Common myeloid progenitor, CD34-positive (primary cell): Measurements from ENCODE around the gene GIGYF2.

Experiments
- CTCF ChIA-PET: fragments of 350-600 bp; sonication (Branson Sonifier 250); formaldehyde crosslinking; loops from one replicate; lab custom pipeline; 2021; ENCODE audit warnings: antibody characterized with exemption; lab: Charles Lee
- POLR2A ChIA-PET: fragments of 350-600 bp; sonication (Branson Sonifier 250); formaldehyde crosslinking; loops from one replicate; lab custom pipeline; 2021; ENCODE audit warnings: antibody characterized with exemption; lab: Charles Lee
- DNase-seq, 3 donors: peaks; one replicate each; pipeline versions ENCODE4 v3.0.0 to v3.0.0-alpha.2; 2013
- H3K27ac ChIP-seq, 2 experiments: 1 replicate in 1 of 2; 2 replicates in 1 of 2; pipeline ENCODE4 v1.7.0; 2013; ENCODE audit warnings: inconsistent platforms in 2 of 2, low read length in 2 of 2, mild to moderate bottlenecking in 2 of 2, low read depth in 1 of 2, moderate library complexity in 1 of 2; ENCODE audit not compliant: severe bottlenecking in 2 of 2, insufficient read depth in 1 of 2, poor library complexity in 1 of 2
- H3K27me3 ChIP-seq, 5 experiments: replicated peaks in 2 of 5; 1 replicate in 3 of 5; 2 replicates in 2 of 5; pipeline versions ENCODE4 v1.6.1 to v1.7.0; 2013; ENCODE audit warnings: low read length in 4 of 5, mild to moderate bottlenecking in 2 of 5, moderate library complexity in 2 of 5, inconsistent platforms in 1 of 5; ENCODE audit not compliant: insufficient read depth in 5 of 5, control insufficient read depth in 4 of 5
- H3K36me3 ChIP-seq, 4 experiments: 1 replicate in 2 of 4; 2 replicates in 2 of 4; pipeline versions ENCODE4 v1.6.1 to v1.7.0; 2013; ENCODE audit warnings: low read length in 3 of 4, control low read depth in 1 of 4, mild to moderate bottlenecking in 1 of 4; ENCODE audit not compliant: control insufficient read depth in 4 of 4, insufficient read depth in 4 of 4
- H3K4me1 ChIP-seq, 4 experiments: 1 replicate in 3 of 4; 2 replicates in 1 of 4; pipeline versions ENCODE4 v1.6.1 to v1.7.1; 2013; ENCODE audit warnings: low read length in 3 of 4, mild to moderate bottlenecking in 3 of 4, control low read depth in 1 of 4, inconsistent platforms in 1 of 4, moderate library complexity in 1 of 4; ENCODE audit not compliant: control insufficient read depth in 4 of 4, insufficient read depth in 4 of 4; ENCODE audit errors: control extremely low read depth in 1 of 4
- H3K4me3 ChIP-seq, 7 experiments: 1 replicate in 4 of 7; 2 replicates in 3 of 7; pipeline versions ENCODE4 v1.5.1 to v1.7.0; 2013; ENCODE audit warnings: mild to moderate bottlenecking in 7 of 7, low read length in 6 of 7, moderate library complexity in 6 of 7, inconsistent platforms in 2 of 7, low read depth in 2 of 7, control low read depth in 1 of 7; ENCODE audit not compliant: insufficient read depth in 4 of 7, control insufficient read depth in 1 of 7; ENCODE audit errors: extremely low read depth in 1 of 7
- H3K9me3 ChIP-seq, 5 experiments: 1 replicate in 4 of 5; 2 replicates in 1 of 5; pipeline versions ENCODE4 v1.6.1 to v1.7.1; 2013; ENCODE audit warnings: low read length in 4 of 5, mild to moderate bottlenecking in 2 of 5, inconsistent platforms in 1 of 5, low read depth in 1 of 5, moderate library complexity in 1 of 5; ENCODE audit not compliant: control insufficient read depth in 4 of 5, insufficient read depth in 2 of 5; ENCODE audit errors: control extremely low read depth in 1 of 5
- WGBS: methylation state at CpG from one replicate; pipeline ENCODE4 v1.1.5; 2013; ENCODE audit not compliant: insufficient coverage; 5-methylcytosine and 5-hydroxymethylcytosine counted together

Gene GIGYF2

DNA sequence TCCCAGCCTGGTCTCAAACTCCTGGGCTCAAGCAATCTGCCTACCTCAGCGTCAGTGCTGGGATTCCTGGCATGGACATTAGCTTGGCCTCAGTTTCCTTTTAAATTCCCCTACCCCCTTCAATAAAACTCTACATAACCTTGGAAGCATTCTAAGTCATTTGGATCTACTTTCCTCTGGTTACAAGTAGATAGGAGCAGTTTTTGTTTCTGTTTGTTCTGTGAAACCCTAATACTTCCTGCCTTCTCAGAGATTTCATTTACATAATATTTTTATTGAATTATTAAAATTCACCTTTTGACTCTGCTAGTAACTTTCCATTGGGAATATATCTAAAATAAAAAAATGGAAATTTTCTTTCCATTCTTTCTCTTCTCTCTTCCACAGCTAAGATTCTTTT is 25.9 kb downstream of the GIGYF2 start:
- POLR2A ChIA-PET: no interaction called here
- CTCF ChIA-PET: interaction anchor here (1.1 kb wide), 1 partner anchor 9 kb away, joined by 3 read pairs; no protein-coding TSS in a partner anchor
- 100% methylated on average over 1 of the region's 1 CpG for WGBS

GRCh38 chr2:232728785-232729184 is 31.7 kb downstream of the GIGYF2 start:
- POLR2A ChIA-PET: no interaction called here
- H3K36me3 ChIP-seq: peaks cover 12 to 63% (median 27%) of the 10 kb centered on the region in 4 experiments

More for the DNA sequence above, 25.9 kb downstream of the GIGYF2 start:
- H3K36me3 ChIP-seq: peaks cover 19 to 32% (median 23%) of the 10 kb centered on the region in 4 experiments
- H3K4me3 ChIP-seq: no peak overlapping the region
- peaks cover 0 to 28% (median 8%) of the 10 kb centered on the region in 4 experiments for H3K4me1 ChIP-seq
- H3K27ac ChIP-seq: no peak overlapping the region
- DNase-seq: no peak
- no peaks in the 10 kb centered on the region for H3K9me3 ChIP-seq
- H3K27me3 ChIP-seq: no peaks in the 10 kb centered on the region

GRCh38 chr2:232731470-232731869 is 34.3 kb downstream of the GIGYF2 start:
- H3K36me3 ChIP-seq: peaks cover 14 to 58% (median 29%) of the 10 kb centered on the region in 4 experiments
- ChIA-PET POLR2A (no interaction called here), CTCF (no interaction called here)
- 100% methylated on average over 1 of the region's 2 CpGs for WGBS
- no peak overlapping the region for H3K4me3 ChIP-seq
- no peak overlapping the region for H3K27ac ChIP-seq
- H3K27me3 ChIP-seq: no peaks in the 10 kb centered on the region
- no peaks in the 10 kb centered on the region for H3K9me3 ChIP-seq
- peaks cover 0 to 6% (median under 1%) of the 10 kb centered on the region in 4 experiments for H3K4me1 ChIP-seq
- DNase-seq: no peak

More at GRCh38 chr2:232728785-232729184, 31.7 kb downstream of the GIGYF2 start:
- Histone ChIP-seq H3K27ac (no peak overlapping the region), H3K9me3 (no peaks in the 10 kb centered on the region), H3K4me3 (no peak overlapping the region), H3K4me1 (peaks cover 0 to 6% (median 0%) of the 10 kb centered on the region in 4 experiments), H3K27me3 (no peaks in the 10 kb centered on the region)
- DNase-seq: no peak
- CTCF ChIA-PET: interaction anchor here (1.4 to 1.6 kb wide), 3 partner anchors 9 to 12 kb away, joined by 4 to 9 read pairs (median 5); no protein-coding TSS in a partner anchor
- no CpG with 5 or more reads among the region's 3 CpGs for WGBS

DNA sequence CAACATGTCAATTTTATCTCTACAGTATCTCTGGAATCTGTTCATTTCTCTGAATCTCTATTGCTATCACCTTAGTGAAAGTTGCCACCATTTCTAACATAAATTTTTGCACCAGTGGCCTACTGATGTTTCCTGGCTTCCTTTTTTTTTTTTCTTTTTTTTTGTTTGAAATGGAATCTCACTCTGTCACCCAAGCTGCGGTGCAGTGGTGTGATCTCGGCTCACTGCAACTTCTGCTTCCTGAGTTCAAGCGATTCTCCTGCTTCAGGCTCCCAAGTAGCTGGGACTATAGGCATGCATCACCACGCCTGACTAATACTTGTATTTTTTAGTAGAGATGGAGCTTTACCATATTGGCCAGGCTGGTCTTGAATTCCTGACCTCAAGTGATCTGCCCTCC is 44.2 kb downstream of the GIGYF2 start:
- DNase-seq: peak; percentile 38 to 81 (median 76)
- Histone ChIP-seq H3K36me3 (peaks cover 9 to 37% (median 11%) of the 10 kb centered on the region in 4 experiments), H3K27me3 (no peaks in the 10 kb centered on the region), H3K9me3 (no peaks in the 10 kb centered on the region), H3K4me1 (peaks cover 0 to 20% (median 4%) of the 10 kb centered on the region in 4 experiments), H3K27ac (no peak overlapping the region), H3K4me3 (no peak overlapping the region)
- WGBS: 0% methylated on average over 1 of the region's 4 CpGs
- ChIA-PET POLR2A (no interaction called here), CTCF (interaction anchor here (0.8 to 1.7 kb wide), 2 partner anchors 9 to 544 kb away, joined by 3 to 5 read pairs; no protein-coding TSS in a partner anchor)

DNA sequence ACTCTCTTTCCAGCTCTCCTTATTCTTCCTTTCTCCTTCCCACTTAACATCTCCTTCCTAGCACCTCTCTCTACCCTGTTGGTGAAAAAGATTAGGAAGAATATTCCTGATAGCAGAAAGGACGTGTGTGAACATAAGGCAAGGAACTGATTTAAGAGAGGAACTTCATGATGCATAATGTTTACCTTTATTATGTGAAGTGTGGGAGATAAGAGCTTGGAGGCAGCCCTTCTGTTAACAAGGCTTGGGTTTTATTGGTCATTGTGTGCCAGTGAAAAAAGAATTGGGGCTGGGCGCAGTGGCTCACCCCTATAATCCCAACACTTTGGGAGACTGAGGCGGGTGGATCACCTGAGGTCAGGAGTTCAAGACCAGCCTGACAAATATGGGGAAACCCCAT is 44.8 kb downstream of the GIGYF2 start:
- H3K9me3 ChIP-seq: no peaks in the 10 kb centered on the region
- WGBS: 100% methylated on average over 1 of the region's 3 CpGs
- no peak for DNase-seq
- H3K27ac ChIP-seq: no peak overlapping the region
- H3K4me3 ChIP-seq: no peak overlapping the region
- POLR2A ChIA-PET: no interaction called here
- H3K4me1 ChIP-seq: peaks cover 0 to 20% (median 4%) of the 10 kb centered on the region in 4 experiments
- CTCF ChIA-PET: interaction anchor here (0.8 to 1.7 kb wide), 2 partner anchors 9 to 543 kb away, joined by 3 to 5 read pairs; no protein-coding TSS in a partner anchor
- H3K27me3 ChIP-seq: no peaks in the 10 kb centered on the region
- peaks cover 7 to 32% (median 10%) of the 10 kb centered on the region in 4 experiments for H3K36me3 ChIP-seq

DNA sequence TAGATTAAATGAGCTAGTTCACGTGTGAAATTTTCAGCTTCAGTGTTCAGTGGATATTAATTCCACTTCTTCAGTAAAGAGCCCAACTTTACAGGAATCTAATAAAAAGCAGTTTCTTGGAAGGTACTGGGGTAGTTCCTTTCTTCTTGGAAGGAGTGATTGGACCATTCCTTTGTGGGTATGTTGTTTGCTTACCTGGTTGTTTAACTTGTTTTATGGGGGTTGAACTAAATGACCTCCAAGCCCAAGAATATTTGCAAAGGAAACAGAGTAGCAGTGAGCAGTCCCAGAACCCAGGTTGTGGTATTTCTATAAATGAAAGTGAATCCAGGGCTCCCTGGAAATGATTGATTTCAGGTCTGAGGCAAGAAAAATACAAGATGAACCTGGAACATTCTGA is 47.8 kb downstream of the GIGYF2 start:
- Histone ChIP-seq H3K36me3 (peaks cover 11 to 36% (median 20%) of the 10 kb centered on the region in 4 experiments), H3K9me3 (no peaks in the 10 kb centered on the region), H3K27me3 (no peaks in the 10 kb centered on the region), H3K4me3 (no peak overlapping the region), H3K4me1 (peaks cover 0 to 23% (median 4%) of the 10 kb centered on the region in 4 experiments), H3K27ac (no peak overlapping the region)
- CTCF ChIA-PET: interaction anchor here (1.9 kb wide), 1 partner anchor 14 kb away, joined by 4 read pairs; no protein-coding TSS in a partner anchor
- POLR2A ChIA-PET: no interaction called here
- no peak for DNase-seq
- WGBS: no CpG with 5 or more reads among the region's 1 CpG

DNA sequence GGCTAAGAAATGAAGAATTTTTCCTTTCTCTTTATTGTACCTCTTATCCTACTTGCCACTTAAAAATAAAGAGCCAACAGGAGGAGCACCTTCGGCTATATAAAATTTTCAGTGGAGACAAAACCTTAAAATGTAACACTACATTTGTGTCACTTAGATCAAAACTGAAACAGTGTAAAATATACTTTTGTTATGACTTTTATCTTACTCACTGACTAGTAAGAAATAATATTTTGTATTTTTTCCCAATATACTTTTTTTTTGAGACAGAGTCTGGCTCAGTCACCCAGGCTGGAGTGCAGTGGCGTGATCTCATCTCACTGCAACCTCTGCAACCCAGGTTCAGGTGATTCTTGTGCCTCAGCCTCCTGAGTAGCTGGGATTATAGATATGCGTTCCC is 50.9 kb downstream of the GIGYF2 start:
- WGBS: 90% methylated on average over 2 of the region's 3 CpGs
- H3K4me1 ChIP-seq: peaks cover 0 to 4% (median 0%) of the 10 kb centered on the region in 4 experiments
- no peaks in the 10 kb centered on the region for H3K27me3 ChIP-seq
- ChIA-PET POLR2A (interaction anchor here (0.5 kb wide), 1 partner anchor 10 kb away, joined by 5 read pairs; no protein-coding TSS in a partner anchor), CTCF (interaction anchor here (1.4 kb wide), 1 partner anchor 11 kb away, joined by 4 read pairs; no protein-coding TSS in a partner anchor)
- H3K9me3 ChIP-seq: no peaks in the 10 kb centered on the region
- no peak for DNase-seq
- no peak overlapping the region for H3K4me3 ChIP-seq
- no peak overlapping the region for H3K27ac ChIP-seq
- H3K36me3 ChIP-seq: peaks cover 15 to 54% (median 37%) of the 10 kb centered on the region in 4 experiments
